ENCODE measurements around the gene CDC42BPA. TPM values are rescaled to one million over a fixed set of nuclear protein-coding genes. Genes with fewer than 3 reads are reported as not detected.

CDC42BPA gene
- polyA plus RNA-seq, 1 of the 3 experiments (the other 2 are of a cell fraction): 6.8 TPM

DNA sequence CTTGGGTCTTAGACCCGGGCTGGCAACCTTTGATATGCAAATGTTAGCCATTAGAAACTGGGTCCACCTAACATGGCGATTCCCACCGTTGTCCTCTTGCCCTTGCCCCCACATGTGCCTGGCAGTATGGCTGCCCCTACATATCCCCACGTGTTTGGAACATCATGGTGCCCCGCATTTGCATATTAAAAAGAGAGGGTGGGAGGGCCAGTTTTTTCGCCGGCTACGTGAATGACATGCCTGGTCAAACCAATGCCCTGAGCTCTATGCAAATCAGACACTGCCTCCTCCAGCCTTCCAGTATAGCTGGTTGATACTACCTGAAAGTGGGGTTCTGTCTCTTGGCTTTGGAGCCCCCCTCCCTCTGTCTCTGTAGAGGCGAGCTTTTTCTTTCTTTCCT lies 133.0 kb downstream of the CDC42BPA start:
- DNase-seq: no peak
- Histone ChIP-seq H3K9me3 (no peaks in the 10 kb centered on the region), H3K9ac (no peak overlapping the region), H3K4me2 (no peak overlapping the region), H3F3A (replicated peaks; ENCODE audit: insufficient read depth) (no peaks in the 10 kb centered on the region), H3K9me2 (no peaks in the 10 kb centered on the region), H3K27ac (ENCODE audit: low read depth in 2 of 2, low read length in 1 of 2) (no peak overlapping the region), H2AFZ (ENCODE audit: low read depth) (no peak overlapping the region), H4K20me1 (ENCODE audit: insufficient read depth) (no peaks in the 10 kb centered on the region), H3K4me1 (ENCODE audit: control insufficient read depth in 1 of 2, insufficient read depth in 2 of 2, low read depth in 1 of 2, low read length in 1 of 2) (no peaks in the 10 kb centered on the region; a peak in 1 of 4 replicates), H3K79me2 (ENCODE audit: insufficient read depth) (peaks cover 29% of the 10 kb centered on the region; the same call in 1 of the 2 replicates), H3K4me3 (ENCODE audit: low read depth in 2 of 2, low read length in 1 of 2) (no peak overlapping the region), H3K27me3 (ENCODE audit: insufficient read depth) (no peaks in the 10 kb centered on the region), H3K36me3 (replicated peaks in 1 of 2; ENCODE audit: control insufficient read depth in 1 of 2, insufficient read depth in 2 of 2, low read length in 1 of 2) (peaks cover 2 to 13% of the 10 kb centered on the region in 2 experiments)
- ChIA-PET CTCF (no interaction called here), POLR2A (no interaction called here)
- TF ChIP-seq, protein P1, sequence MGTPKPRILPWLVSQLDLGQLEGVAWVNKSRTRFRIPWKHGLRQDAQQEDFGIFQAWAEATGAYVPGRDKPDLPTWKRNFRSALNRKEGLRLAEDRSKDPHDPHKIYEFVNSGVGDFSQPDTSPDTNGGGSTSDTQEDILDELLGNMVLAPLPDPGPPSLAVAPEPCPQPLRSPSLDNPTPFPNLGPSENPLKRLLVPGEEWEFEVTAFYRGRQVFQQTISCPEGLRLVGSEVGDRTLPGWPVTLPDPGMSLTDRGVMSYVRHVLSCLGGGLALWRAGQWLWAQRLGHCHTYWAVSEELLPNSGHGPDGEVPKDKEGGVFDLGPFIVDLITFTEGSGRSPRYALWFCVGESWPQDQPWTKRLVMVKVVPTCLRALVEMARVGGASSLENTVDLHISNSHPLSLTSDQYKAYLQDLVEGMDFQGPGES (IDR thresholded peaks at IDR 0.05; ENCODE audit: low read depth, low read length): no peak
- TF ChIP-seq RCOR1 (IDR thresholded peaks at IDR 0.05; ENCODE audit: low read length) (no peak), RFX5 (IDR thresholded peaks at IDR 0.05; ENCODE audit: low read length) (no peak), YY1 (IDR thresholded peaks at IDR 0.05; ENCODE audit: low read depth) (no peak), EP300 (IDR thresholded peaks at IDR 0.05; ENCODE audit: borderline replicate concordance in 1 of 2, low read depth in 1 of 2, low read length in 1 of 2) (no peak), GATA2 (CRISPR knock-in tag; IDR thresholded peaks at IDR 0.05) (no peak), CHD2 (IDR thresholded peaks at IDR 0.05; ENCODE audit: low read length, partially characterized antibody) (no peak), RAD21 (IDR thresholded peaks at IDR 0.05; ENCODE audit: low read length) (no peak), SMC3 (IDR thresholded peaks at IDR 0.05; ENCODE audit: low read depth, low read length) (no peak), FOSL2 (IDR thresholded peaks at IDR 0.05; ENCODE audit: borderline replicate concordance, low read depth) (no peak), RXRA (IDR thresholded peaks at IDR 0.05; ENCODE audit: borderline replicate concordance, low read depth) (no peak), JUND (IDR thresholded peaks at IDR 0.05) (no peak), TCF12 (IDR thresholded peaks at IDR 0.05) (no peak), POLR2AphosphoS5 (IDR thresholded peaks at IDR 0.05; ENCODE audit: low read depth, low read length) (no peak)
- TF ChIP-seq, protein P2, sequence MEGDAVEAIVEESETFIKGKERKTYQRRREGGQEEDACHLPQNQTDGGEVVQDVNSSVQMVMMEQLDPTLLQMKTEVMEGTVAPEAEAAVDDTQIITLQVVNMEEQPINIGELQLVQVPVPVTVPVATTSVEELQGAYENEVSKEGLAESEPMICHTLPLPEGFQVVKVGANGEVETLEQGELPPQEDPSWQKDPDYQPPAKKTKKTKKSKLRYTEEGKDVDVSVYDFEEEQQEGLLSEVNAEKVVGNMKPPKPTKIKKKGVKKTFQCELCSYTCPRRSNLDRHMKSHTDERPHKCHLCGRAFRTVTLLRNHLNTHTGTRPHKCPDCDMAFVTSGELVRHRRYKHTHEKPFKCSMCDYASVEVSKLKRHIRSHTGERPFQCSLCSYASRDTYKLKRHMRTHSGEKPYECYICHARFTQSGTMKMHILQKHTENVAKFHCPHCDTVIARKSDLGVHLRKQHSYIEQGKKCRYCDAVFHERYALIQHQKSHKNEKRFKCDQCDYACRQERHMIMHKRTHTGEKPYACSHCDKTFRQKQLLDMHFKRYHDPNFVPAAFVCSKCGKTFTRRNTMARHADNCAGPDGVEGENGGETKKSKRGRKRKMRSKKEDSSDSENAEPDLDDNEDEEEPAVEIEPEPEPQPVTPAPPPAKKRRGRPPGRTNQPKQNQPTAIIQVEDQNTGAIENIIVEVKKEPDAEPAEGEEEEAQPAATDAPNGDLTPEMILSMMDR (IDR thresholded peaks at IDR 0.05): no peak
- TF ChIP-seq, protein P3, sequence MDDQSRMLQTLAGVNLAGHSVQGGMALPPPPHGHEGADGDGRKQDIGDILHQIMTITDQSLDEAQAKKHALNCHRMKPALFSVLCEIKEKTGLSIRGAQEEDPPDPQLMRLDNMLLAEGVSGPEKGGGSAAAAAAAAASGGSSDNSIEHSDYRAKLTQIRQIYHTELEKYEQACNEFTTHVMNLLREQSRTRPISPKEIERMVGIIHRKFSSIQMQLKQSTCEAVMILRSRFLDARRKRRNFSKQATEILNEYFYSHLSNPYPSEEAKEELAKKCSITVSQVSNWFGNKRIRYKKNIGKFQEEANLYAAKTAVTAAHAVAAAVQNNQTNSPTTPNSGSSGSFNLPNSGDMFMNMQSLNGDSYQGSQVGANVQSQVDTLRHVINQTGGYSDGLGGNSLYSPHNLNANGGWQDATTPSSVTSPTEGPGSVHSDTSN (IDR thresholded peaks at IDR 0.05): no peak
- TF ChIP-seq, protein P4, sequence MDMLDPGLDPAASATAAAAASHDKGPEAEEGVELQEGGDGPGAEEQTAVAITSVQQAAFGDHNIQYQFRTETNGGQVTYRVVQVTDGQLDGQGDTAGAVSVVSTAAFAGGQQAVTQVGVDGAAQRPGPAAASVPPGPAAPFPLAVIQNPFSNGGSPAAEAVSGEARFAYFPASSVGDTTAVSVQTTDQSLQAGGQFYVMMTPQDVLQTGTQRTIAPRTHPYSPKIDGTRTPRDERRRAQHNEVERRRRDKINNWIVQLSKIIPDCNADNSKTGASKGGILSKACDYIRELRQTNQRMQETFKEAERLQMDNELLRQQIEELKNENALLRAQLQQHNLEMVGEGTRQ (IDR thresholded peaks at IDR 0.05; ENCODE audit: borderline replicate concordance, low read depth, low read length): no peak
- TF ChIP-seq, protein P5, sequence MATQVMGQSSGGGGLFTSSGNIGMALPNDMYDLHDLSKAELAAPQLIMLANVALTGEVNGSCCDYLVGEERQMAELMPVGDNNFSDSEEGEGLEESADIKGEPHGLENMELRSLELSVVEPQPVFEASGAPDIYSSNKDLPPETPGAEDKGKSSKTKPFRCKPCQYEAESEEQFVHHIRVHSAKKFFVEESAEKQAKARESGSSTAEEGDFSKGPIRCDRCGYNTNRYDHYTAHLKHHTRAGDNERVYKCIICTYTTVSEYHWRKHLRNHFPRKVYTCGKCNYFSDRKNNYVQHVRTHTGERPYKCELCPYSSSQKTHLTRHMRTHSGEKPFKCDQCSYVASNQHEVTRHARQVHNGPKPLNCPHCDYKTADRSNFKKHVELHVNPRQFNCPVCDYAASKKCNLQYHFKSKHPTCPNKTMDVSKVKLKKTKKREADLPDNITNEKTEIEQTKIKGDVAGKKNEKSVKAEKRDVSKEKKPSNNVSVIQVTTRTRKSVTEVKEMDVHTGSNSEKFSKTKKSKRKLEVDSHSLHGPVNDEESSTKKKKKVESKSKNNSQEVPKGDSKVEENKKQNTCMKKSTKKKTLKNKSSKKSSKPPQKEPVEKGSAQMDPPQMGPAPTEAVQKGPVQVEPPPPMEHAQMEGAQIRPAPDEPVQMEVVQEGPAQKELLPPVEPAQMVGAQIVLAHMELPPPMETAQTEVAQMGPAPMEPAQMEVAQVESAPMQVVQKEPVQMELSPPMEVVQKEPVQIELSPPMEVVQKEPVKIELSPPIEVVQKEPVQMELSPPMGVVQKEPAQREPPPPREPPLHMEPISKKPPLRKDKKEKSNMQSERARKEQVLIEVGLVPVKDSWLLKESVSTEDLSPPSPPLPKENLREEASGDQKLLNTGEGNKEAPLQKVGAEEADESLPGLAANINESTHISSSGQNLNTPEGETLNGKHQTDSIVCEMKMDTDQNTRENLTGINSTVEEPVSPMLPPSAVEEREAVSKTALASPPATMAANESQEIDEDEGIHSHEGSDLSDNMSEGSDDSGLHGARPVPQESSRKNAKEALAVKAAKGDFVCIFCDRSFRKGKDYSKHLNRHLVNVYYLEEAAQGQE (IDR thresholded peaks at IDR 0.05; ENCODE audit: low read depth, low read length): no peak
- WGBS (ENCODE audit: low lambda C conversion rate): 87% methylated on average over 9 of the region's 9 CpGs
